HG03521 (cell line): ENCODE measurements around the gene STAT4.

ENCODE experiments used
- ATAC-seq: cut with Tn5 transposase; IDR thresholded peaks from one replicate; pipeline ENCODE4 v1.9.1; 2021; ENCODE audit warnings: mild to moderate bottlenecking, moderate library complexity; ENCODE audit not compliant: unreplicated experiment

Gene STAT4

DNA sequence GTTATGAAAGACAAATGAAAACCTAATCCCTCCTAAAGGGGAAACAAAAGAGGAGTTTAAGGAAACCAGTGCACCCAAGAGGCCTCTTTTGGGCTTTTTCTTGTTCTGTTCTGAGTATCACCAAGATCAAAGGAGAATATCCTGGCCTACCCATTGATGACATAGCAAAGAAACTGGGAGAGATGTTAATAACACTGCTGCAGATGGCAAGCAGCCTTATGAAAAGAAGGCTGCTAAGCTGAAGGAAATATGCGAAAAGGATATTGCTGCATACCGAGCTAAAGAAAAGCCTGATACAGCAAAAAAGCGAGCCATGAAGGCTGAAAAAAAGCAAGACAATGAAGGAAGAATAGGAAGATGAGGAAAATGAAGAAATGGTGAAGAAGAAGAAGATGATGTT, 23.6 kb upstream of the STAT4 start:
- ATAC-seq = no peak

DNA sequence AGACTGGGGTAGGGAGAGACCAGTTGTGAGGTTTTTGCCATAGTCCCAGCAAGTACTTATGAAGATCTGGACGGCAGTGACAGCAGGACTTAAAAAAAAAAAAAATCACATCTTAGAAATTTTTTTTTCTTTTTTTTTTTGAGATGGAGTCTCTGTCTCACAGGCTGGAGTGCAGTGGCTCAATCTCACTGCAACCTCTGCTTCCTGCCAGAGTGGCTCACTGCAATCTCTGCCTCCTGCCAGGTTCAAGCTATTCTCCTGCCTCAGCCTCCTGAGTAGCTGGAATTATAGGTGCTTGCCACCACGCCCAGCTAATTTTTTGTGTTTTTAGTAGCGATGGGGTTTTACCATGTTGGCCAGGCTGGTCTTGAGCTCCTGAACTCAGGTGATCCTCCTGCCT, 22.4 kb upstream of the STAT4 start:
- ATAC-seq = no peak

DNA sequence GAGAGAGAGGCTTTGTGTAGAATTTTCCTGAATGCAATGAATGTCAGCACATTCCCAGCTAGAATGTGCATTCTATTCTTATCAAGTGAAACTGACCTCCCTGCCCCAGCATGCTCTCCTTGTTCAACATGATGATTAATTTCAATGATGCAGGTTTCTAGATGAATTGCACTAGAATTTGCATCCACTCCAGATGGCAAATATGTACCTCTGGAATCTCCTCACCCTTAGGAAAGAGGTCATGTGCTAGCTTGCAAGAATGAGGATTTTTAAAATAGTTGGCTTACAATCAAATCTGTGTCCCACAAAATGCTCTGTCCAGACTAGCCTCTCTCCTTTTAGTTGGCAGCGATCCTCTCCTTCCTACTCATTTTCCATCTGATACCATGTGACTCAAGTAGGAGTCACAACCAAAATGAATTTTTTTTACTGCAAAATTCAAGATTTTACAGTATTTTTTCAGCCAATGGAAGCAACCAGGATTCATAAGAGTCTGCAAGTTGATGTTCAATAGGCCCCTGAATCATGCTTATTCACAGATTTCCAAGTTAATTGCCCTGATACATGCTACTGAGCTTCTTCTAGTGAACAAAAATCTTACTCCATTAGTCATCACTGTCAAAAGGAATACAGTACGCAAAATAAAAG, 21.0 kb upstream of the STAT4 start:
- ATAC-seq = no peak

DNA sequence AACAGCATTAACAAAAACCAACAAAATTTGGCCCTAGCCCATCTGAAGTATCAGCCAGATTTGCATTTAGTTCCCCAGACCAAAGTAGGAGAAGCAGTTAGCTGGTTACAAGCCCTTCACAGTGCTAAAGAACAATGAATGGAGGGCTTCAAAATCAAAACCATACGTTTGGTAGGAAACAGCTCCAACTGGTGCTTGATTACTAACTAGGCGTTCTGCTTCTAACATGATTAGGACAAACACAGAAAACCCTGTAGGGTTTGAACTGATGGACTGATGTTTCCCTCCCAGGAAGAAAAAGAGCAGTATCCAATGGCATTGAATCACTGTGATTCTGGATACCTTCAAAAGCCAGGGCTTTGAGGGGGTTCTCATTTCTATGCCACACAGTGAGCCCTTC, 20.5 kb upstream of the STAT4 start:
- ATAC-seq = no peak

DNA sequence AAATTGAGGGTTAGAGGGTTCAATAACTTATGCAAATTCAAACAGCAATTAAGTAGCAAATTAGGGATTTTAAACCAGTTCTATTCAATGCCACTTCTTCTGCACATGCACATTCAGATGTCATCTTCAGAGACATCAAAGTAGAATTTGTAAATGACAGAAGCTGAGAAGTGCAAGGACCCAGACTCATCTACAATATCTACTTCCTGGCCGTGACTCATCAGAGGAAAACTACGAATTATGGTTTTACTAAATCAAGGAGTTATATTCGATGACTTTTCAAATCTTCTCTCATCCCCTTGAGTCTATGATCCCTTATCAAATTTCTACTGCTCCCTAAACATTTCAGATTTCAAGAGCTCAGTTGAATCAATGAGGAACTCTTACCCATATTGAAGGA, 20.0 kb upstream of the STAT4 start:
- ATAC-seq = no peak

DNA sequence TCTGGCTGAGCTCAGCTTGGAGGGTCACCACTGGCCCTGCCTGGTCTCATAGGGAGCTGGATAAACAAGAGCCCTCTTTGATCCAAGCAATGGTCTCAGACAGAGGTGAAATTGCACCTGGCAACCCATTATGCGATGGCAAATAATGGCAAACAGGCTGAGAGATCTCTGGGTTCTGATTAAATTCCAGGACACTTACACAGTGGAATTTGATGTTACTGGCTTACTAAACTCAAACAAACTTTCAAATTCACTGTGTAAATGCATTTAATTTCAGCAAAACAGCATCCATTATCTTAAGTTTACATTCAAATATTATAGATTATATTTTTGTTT, 19.5 kb upstream of the STAT4 start:
- ATAC-seq = no peak

DNA sequence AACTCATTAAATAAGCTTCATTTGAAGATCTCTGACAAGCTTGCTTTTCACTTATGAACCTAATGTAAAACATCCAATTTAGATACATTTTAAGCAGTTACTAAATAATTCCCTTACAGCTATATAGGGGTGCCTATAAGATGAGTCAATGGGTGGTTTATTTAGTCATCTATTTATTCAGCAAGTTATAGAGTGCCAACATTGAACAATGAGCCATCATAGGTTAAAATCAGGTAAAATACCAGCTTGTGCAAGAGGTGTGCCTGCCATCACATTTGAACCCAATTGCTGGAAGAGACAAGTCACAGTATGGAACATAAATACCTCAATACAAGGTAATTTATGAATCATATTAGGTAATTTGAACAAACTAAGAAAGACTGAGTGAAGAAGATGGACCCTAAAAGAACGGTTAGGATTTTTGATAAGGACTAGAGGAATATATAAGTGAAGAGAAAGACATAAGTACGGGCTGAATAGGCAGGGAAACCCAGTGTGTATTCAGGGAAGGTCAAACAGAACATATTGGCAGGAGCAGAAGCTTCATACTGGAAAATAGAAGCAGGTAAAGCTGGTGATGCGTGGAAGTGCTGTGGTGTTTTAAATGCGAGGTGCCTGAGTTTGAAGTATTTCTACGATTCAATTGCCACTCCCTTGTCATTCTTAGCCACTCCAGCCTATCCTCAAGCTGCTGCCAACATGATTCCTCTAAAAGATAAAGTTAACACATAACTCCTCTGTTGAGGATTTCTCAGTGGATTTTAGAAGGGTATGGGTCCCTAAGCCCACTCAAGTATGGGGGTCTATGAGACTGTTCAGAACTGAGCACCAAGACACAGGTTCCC, 18.9 kb upstream of the STAT4 start:
- ATAC-seq = no peak

DNA sequence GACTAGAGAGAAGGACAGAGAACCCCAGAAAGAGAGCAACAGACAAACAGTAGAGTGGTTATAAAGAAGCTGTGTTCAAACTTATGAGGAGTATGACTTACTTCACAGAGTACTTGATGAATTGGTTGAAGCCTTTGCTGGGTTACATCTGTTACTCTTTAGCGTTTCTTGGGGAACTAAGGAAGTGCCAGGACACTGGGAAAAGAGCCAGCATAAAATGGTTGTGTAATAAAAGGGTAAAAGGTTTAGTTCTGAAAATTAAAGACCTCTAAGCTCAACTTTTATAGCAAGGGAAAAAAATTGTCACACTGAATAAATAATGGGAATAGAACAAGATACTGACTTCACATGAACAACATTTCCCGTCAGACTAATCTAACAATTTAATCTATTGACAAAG, 17.0 kb upstream of the STAT4 start:
- no peak for ATAC-seq

DNA sequence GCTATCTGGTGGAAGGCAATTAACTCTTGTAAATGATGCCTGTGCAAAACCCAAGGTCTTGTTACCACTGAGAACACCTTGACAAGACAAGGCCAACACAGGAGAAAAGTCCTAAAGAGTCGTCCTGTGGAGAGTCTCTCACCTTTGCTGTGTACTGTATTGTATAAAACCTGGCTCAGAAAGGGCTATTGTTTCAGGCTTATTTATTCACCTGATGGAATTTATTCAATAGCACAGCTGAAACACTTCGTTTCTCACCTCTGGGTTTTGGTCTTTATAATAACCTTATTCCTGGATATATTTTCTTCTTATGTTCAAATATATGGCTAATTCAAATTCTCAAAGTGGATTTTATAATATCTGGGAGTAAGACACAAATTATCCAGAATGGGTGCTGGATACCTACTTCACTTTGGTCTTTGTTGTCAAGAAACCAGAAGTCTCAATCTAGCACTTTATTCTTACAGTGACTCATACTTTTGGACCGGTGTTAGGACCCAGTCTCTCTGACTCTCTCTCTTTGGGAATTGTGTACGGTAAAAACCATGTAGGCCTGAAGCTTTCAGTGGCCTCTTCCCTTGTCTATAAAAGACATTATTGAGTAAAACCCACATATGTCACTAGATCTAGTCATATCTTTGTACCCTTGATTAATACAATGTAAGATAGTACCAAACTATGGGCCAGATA, 16.1 kb upstream of the STAT4 start:
- no peak for ATAC-seq

DNA sequence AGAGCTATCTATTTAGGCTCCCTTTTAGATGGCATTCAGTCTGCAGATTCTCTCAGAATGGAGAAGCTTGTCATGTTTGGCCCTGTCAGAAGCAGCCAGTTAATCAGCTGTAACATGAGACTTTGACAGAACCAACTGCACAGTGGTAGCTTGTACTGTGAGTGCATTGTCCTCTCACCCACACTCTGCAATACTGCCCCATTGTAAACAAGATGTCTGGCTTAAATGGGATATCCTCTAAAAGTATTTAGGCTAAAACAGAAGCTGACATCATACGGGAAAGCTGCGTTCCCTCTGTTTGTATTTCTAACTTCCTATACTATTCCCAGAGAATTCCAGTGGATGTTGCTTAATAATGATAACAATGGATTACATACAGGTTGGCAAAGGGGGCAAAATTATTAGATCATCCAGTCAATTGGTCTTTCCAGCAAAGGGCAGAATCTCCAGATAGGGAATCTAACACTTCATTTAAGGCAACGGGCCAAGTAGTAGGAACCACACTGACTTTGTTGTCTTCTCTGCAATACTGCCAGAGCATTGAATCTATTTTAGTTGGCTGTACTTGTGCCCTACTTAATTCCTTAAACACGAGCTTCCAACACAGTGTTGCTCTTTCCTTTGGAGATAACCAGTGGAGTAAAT, 15.4 kb upstream of the STAT4 start:
- no peak for ATAC-seq

DNA sequence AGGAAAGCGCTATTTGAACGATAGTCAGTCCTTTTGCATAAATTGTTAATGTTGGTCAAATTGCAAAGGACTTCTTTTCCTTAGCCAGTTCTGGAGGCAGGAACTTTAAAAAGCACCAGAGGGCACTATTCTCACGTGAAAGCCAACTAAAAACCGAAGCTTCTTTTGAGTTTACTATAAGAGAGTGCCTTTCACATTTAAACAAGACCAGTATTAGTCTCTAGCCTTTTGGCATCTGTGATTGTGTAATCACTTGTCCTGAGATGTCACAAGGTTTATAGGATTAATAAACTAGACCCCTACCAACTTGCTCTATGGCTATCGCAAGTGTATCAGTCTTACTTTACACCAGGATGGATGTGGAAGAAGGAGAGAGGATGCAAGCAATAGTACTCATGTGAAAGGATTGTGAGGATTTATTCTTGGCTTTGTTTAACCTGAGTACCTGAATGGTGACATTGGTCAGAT, 14.4 kb upstream of the STAT4 start:
- peak; percentile 71 for ATAC-seq

DNA sequence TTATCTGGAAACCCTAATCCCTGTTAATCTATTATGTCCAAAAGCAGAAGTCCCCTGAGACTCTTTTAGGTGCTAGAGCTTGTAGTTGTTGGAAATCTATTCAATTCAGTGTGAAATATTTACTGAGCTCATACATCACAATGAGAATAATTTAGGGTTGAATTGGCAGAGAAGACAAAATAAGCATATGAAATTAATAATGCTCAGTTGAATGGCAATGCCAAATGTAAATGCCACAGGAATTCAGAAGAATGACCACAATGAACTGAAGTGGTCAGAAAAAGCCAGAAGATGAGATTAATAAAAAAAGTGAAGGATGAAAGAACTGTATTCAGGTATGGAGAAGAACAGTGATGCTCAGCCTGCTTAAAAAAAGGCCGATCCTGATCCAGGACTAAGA, 8.0 kb upstream of the STAT4 start:
- no peak for ATAC-seq

DNA sequence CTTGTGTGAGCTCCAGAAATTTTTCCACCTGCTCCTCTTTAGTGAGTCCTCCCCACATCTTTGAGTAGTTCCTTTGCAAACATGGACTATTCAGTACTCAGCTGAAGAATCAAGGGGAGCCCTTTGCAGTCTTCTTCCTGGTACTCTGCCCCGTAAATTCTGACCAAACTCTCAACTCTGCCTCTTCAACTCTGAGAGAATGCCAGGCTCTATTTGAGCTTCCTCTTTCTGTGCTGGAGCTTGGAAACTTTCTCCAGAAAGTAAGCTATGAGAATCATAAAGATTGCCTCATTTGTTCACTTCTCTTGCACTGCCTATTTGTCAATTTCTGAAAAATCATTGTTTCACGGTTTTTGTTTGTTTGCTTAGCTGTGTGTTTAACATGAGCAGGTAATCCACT, 7.4 kb upstream of the STAT4 start:
- ATAC-seq = no peak

DNA sequence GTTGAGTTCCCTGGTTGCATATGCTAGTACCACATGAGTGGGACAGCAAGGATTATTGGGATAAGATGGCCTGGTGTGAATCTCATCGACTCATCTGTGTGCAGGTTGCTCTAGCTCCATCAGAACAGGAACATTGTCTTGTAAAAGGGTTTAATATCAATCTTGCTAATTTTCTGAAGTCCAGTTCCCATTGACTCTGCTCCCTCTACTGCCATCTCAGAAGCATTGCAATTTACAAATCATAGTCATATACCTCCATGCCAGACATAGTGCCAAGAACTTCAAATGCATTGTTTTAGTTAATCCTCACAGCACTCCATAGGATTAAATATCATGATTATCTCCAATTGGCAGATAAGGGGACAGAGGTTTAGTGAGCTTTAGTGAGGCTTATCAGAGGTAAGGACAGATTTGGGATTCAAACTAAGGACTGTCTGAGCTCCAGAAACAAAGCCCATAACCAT, 4.8 kb upstream of the STAT4 start:
- ATAC-seq = peak; percentile 31

DNA sequence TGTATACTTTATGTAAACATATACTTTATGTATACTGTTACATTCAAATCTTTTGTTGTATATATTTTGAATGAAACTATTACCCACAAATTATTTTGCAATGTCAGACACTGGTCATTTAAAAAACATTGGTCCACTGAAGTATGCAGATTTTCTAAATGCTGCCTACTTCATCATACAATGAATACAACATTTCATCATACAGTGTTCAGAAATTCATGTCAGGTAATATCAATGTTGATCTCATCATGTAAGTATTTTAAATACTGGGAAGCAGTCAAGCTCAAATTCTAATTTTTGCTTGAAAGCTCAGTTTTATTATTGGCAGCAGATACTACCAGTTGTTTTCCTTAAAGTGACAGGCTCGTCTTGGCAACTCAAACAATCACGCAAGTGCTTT, 2.9 kb upstream of the STAT4 start:
- ATAC-seq = no peak

DNA sequence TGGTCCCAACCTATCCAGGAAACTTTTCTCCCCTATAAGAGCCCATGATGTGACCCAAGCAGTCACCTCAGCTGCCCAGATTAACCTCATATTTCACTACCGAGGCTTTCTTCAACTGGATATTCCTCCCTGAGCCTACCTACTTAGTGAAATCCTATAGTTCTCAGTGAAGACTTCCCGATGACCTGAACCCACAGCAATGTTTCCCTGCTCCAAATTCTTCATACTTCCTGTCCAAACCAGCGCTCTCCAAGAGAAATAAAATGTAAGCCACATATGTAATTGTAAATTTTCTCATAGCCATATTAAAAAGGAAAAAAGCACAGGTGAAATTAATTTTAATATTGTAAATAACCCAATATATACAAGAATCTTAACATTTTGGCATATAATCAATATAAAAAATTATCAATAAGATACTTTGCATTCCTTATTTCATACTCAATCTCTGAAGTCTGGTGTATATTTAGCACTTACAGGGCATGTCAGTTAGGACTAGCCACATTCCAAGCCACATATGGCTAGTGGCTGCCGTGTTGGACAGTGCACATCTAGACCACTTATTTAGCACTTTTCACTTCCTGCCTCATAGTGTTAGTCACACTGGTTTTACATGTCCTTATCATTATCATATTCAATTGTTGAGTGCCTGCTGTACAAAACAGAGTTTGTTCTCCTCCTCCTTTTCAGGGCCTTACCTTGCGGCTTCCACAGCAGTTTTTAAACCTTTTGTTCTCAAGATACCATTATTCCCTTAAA, 1.9 kb upstream of the STAT4 start:
- ATAC-seq = no peak

DNA sequence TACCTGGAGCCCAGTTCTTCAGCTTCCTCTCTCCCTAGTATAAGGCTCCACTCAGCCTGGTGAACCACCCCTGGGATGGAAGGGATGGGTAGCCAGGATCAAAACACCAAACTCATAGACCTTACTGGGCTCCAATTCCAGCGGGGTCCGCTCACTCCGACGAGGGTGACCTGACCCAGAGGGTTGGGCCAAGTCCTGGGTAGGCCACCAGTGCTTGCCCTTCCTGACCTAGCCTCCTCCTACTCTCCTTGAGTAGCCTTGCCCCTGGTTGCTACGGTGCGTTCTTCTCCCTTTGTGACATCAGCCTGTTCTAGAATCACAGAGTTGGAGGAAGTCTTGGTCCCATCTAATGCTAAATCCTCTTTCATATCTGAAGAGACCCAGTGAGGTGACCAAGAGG, 537 bp upstream of the STAT4 start:
- ATAC-seq = no peak

DNA sequence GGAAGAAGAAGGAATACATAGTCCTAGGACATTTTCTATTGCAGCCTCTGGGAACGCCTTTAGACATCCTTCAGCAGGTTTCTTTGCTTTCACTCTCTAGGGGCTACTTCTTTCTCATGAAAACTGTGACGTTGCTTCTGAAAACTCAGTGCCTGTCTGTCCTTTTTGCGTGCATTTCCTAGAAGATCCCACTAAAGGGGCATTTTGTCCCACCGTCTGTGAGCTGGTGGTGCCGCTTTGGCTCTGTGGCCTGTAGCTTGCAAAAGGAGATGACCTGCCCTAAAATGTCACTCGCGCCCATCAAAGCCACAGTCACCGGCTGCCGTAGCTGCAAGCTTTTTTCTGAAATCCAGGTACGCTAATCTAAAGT, 579 bp downstream of the STAT4 start:
- peak; percentile 6 for ATAC-seq

DNA sequence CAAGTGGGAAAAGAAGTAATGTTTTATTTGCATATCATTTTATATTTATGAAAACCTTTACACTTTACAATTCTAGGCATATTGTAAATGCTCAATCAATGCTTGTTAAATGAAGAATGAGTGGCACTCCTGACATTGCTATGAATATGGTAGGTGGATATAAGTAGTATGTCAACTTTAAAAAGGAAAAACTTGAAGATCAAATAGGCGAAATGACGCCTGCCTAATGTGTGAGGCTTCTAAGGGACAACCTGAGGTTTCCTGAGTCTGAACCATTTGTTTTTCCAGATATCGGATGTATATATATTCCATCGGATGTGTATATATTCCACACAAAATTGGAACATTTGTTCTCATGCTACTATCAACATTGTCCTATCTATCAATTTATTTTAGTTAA, 1.4 kb downstream of the STAT4 start:
- ATAC-seq = no peak

DNA sequence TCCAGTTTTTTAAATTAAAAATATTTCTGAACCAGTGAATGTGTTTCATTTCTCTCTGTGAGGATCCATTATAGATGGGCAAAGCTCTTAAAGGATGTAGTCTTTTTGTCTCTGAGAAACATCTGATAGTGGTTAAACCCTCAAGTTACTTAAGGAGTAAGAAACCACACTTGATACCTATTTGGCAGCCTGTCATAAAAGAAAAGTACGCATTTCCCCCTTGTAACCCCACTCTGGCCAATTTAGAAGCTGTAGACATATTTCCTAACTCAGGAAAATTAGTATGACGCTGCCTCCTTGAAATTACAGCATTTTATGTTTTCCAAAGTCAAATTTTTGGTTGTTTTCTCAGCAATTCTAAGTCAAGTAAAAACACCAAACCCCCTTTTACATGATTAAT, 2.0 kb downstream of the STAT4 start:
- no peak for ATAC-seq

DNA sequence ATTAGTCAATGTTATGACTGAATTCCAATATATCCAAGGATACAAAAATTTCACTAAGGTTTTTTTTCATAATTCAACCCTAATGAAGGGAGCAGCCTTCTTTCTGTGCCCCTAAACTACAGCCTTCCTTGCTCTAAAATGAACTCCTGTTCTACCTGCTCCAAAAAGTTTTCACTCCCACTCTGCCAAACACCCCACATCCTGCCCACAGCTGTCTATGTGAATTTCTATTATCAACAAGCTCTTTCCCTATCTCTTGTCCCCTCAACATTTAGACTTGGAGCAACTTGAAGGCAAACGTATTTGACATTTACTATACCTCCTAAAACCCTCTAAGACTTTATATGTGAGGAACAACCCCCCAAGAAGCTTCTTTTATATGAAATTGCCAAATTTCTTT, 2.5 kb downstream of the STAT4 start:
- no peak for ATAC-seq
